ENCODE measurements around the gene SLC16A3.

GRCh38 chr17:82257473-82257872 is 28.6 kb downstream of the SLC16A3 start:
- no peak for TF ChIP-seq POLR2A (IDR thresholded peaks at IDR 0.05)
- no peak for TF ChIP-seq CTCF (IDR thresholded peaks at IDR 0.05)

All from body of pancreas (tissue), 4 donors.